HL-60 (cell line): ENCODE data around the gene RIC8B.

Experiments used
- DNase-seq, 2 experiments: peaks; one replicate each; pipeline ENCODE4 v3.0.0-alpha.2; 2010 to 2020; ENCODE audit warnings: low read depth in 1 of 2, low spot score in 1 of 2
- H3K27ac ChIP-seq: fragments of 250-450 bp; sonication (Bioruptor Pico); replicated peaks from 2 replicates; pipeline ENCODE4 v1.5.1; 2020; ENCODE audit warnings: mild to moderate bottlenecking, moderate library complexity
- H3K27me3 ChIP-seq: fragments of 250-450 bp; sonication (Bioruptor Pico); 2 replicates; pipeline ENCODE4 v1.5.1; 2021; ENCODE audit warnings: mild to moderate bottlenecking, moderate library complexity; ENCODE audit not compliant: insufficient read depth, poor library complexity, severe bottlenecking
- H3K4me3 ChIP-seq: replicated peaks from 2 replicates; pipeline ENCODE4 v1.5.1; 2011; ENCODE audit warnings: mild to moderate bottlenecking, control low read depth, low read length; ENCODE audit not compliant: insufficient read depth
- CTCF ChIP-seq: IDR thresholded peaks from one replicate; pipeline ENCODE4 v1.5.1; 2011; ENCODE audit warnings: low read length, control low read depth, inconsistent platforms; ENCODE audit not compliant: insufficient read depth
- GABPA ChIP-seq: IDR thresholded peaks from 2 replicates; pipeline ENCODE4 v1.6.1; 2012; ENCODE audit warnings: low read depth
- POLR2AphosphoS5 ChIP-seq: IDR thresholded peaks from 2 replicates; pipeline ENCODE4 v1.6.1; 2012; ENCODE audit warnings: low read depth
- REST ChIP-seq: IDR thresholded peaks from 2 replicates; pipeline ENCODE4 v1.6.1; 2012; ENCODE audit warnings: low read depth; ENCODE audit not compliant: insufficient replicate concordance
- SPI1 ChIP-seq: IDR thresholded peaks from 2 replicates; pipeline ENCODE4 v1.6.1; 2012; ENCODE audit warnings: low read depth, mild to moderate bottlenecking, borderline replicate concordance

RIC8B gene

GRCh38 chr12:106879612-106880011 is 105.1 kb downstream of the RIC8B start:
- TF ChIP-seq POLR2AphosphoS5 (no peak), CTCF (no peak), REST (no peak), GABPA (no peak), SPI1 (no peak)
- Histone ChIP-seq H3K27me3 (no peaks in the 10 kb centered on the region), H3K27ac (no peak overlapping the region), H3K4me3 (no peak overlapping the region)
- DNase-seq: no peak

- H3K4me3 ChIP-seq: no peak overlapping the region
- no peak for DNase-seq
- no peak overlapping the region for H3K27ac ChIP-seq
- no peak for TF ChIP-seq CTCF
- TF ChIP-seq REST: no peak
- TF ChIP-seq SPI1: no peak
- no peak for TF ChIP-seq POLR2AphosphoS5
- no peak for TF ChIP-seq GABPA
- H3K27me3 ChIP-seq: no peaks in the 10 kb centered on the region
Measured at GRCh38 chr12:106883426-106883825, 108.9 kb downstream of the RIC8B start.

- no peak for DNase-seq
- Histone ChIP-seq H3K27ac (no peak overlapping the region), H3K4me3 (no peak overlapping the region), H3K27me3 (no peaks in the 10 kb centered on the region)
- no peak for TF ChIP-seq GABPA
Measured at GRCh38 chr12:106885026-106885425, 110.5 kb downstream of the RIC8B start.

DNA sequence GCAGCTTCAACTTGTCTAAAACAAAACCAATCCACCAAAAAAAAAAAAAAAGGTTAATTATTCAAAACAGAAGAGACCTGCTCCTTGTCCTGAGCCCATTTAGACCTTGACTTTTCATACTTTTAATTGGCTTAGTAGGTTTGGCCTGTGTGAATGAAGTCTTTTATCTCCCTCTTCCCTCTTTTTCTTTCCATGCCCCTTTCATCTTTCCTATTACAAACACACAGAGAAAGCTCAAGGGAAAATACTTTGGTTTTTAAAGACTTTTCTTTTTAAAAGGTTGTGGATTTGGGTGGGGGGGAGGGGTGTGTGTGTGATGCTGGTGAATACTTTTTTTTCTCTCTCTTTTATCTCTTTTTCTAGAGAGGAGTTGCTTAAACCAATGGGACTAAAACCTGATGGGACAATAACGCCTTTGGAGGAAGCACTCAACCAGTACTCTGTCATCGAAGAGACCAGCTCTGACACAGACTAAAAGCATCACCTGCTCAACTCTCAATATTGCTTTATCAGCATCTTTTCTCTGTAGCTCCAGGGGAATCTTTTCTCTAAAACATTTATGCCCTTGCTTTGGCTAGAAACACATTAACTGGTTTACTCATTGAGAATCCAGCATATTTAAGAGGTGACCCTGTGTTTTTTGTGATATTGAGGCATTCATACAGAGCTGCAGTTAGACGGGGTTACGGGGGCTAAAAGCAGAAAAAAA is 111.2 kb downstream of the RIC8B start:
- TF ChIP-seq REST: no peak
- no peak for TF ChIP-seq CTCF
- no peak for TF ChIP-seq POLR2AphosphoS5
- TF ChIP-seq GABPA: no peak
- no peak for TF ChIP-seq SPI1
- Histone ChIP-seq H3K27ac (no peak overlapping the region), H3K27me3 (peaks cover 3% of the 10 kb centered on the region), H3K4me3 (no peak overlapping the region)
- no peak for DNase-seq
